GM12873 (cell line): Measurements from ENCODE around the gene SMAP1.

Source experiments
- CTCF ChIP-seq: IDR thresholded peaks from 2 replicates; pipeline ENCODE4 v1.5.1; 2012; ENCODE audit warnings: low read depth, mild to moderate bottlenecking, moderate library complexity, low read length, control low read depth; ENCODE audit not compliant: insufficient read depth; ENCODE audit errors: missing control alignments

Gene SMAP1

DNA sequence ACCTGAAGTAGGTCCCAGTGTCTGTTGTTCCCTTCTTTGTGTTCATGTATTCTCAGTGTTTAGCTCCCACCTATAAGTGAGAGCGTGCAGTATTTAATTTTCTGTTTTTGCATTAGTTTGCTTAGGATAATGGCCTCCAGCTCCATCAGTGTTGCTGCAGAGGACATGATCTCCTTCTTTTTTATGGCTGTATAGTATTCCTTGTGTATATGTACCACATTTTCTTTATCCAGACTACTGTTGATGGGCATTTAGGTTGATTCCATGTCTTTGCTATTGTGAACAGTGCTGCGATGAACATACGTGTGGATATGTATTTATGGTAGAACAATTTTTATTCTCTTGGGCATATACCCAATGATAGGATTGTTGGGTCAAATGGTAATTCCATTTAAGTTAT, 163.7 kb downstream of the SMAP1 start:
- TF ChIP-seq CTCF, result no peak

GRCh38 chr6:70834520-70834919, 166.8 kb downstream of the SMAP1 start:
- no peak for TF ChIP-seq CTCF

DNA sequence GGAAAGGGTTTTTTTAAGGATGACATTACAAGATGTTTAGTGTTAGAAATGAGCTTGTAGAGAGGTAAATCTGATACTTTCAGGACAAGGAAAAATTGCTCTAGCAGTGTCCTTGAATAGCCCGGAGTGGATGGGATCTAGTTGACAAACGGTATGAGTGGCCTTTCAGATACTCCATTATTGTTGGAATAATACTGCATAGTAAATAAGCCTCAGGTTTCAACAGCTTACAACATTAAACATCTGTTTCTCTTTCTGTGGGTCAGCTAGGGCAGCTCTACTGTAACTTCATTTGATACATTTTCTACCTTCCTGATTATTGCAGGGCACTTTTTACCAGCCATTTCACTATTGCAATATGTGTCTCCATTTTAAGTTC, 171.2 kb downstream of the SMAP1 start:
- TF ChIP-seq CTCF, result no peak

GRCh38 chr6:70839286-70840266, 171.9 kb downstream of the SMAP1 start:
- no peak for TF ChIP-seq CTCF

GRCh38 chr6:70841112-70841511, 173.4 kb downstream of the SMAP1 start:
- no peak for TF ChIP-seq CTCF

DNA sequence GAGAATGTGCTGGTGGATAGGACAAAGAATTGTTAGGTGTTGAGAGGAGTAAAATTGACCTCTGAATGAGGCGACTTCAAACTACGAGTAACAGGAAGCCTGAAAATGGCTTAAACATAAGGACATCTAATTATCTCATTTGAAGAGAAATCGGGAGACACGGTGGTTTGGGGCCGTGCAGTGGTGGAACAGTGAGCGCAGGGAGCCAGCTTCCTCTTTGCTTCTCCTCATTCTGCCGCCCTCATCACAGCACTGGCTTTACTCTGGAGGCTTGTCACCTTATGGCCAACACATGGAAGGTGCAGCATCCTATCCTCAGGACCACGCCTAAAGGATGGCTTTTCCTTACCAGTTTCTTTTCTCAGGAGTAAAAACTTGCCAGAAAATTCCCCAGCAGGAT, 174.9 kb downstream of the SMAP1 start:
- no peak for TF ChIP-seq CTCF

DNA sequence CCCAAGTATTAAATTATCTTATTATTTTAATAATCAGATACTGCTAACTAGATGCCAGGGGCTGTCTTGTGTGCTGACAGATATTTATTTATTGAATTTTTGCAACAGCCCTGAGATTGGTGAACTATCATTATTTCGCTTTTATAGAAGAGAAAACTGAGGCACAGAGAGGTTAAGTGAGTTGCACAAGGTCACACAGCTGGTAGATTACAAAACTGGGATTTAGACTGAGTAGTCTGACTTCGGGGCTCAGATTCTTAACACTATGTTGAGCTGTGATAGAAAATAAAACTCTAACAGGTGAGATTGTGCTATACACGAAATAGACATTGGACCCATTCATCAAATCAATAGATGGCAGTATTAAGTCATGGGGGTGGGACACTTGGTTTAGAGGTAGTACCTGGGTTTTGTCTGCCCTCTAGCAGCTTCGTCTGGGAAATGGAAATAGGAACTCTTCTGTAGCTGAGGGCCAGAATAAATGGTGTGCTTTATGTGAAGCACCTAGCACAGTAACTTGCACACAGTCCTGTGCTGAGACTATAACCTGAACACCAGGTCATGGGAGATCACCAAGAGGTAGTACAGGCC, 175.7 kb downstream of the SMAP1 start:
- no peak for TF ChIP-seq CTCF
